ENCODE measurements around the gene MYBPC3.

DNA sequence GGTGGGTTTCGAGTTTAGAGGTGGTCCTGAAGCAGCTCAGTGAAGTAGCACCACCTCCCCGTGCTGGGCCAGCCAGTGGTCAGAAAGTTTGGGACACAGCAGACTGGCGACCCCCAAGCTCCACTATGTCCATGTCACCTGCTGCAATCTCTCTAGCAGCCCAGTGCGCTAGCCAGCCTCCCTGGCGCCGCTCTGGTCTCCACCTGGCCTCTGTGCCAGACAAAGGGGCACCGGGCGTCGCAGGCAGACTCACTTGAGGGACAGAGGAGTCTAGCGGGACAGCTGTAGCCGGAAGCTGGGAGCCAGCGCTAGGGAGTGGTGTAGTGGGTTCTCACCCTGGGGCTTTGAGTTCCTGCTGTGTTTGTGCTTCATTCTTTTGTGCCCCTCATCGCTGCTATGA is 25.5 kb downstream of the MYBPC3 start:
- TF ChIP-seq POLR2AphosphoS5 (IDR thresholded peaks at IDR 0.05): no peak
- TF ChIP-seq, protein P1, sequence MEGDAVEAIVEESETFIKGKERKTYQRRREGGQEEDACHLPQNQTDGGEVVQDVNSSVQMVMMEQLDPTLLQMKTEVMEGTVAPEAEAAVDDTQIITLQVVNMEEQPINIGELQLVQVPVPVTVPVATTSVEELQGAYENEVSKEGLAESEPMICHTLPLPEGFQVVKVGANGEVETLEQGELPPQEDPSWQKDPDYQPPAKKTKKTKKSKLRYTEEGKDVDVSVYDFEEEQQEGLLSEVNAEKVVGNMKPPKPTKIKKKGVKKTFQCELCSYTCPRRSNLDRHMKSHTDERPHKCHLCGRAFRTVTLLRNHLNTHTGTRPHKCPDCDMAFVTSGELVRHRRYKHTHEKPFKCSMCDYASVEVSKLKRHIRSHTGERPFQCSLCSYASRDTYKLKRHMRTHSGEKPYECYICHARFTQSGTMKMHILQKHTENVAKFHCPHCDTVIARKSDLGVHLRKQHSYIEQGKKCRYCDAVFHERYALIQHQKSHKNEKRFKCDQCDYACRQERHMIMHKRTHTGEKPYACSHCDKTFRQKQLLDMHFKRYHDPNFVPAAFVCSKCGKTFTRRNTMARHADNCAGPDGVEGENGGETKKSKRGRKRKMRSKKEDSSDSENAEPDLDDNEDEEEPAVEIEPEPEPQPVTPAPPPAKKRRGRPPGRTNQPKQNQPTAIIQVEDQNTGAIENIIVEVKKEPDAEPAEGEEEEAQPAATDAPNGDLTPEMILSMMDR (IDR thresholded peaks at IDR 0.05): no peak
- TF ChIP-seq EP300 (IDR thresholded peaks at IDR 0.05): no peak
